Measurements from ENCODE around the gene MSH3.
A peak's percentile ranks its signal among the peaks of the same experiment; 100 is the strongest.

Gene MSH3

DNA sequence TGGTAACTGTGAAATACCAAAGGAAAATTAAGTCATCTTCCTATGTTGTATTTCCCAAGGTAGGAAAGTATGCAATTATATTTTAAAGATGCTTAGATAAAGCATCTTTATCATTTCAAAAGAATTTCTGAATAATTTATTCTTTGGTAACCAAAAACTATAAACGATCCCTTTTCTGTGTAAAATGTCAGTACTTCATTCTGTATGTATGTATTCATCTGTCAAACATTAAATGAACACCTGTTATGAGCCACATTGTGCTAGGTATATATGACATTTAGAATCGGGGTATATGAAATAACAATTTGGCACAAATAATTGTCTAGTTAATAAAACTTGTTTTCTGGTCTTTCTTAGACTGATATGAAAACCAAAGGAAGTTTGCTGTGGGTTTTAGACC is 89.7 kb downstream of the MSH3 start:
- TF ChIP-seq, protein P1, sequence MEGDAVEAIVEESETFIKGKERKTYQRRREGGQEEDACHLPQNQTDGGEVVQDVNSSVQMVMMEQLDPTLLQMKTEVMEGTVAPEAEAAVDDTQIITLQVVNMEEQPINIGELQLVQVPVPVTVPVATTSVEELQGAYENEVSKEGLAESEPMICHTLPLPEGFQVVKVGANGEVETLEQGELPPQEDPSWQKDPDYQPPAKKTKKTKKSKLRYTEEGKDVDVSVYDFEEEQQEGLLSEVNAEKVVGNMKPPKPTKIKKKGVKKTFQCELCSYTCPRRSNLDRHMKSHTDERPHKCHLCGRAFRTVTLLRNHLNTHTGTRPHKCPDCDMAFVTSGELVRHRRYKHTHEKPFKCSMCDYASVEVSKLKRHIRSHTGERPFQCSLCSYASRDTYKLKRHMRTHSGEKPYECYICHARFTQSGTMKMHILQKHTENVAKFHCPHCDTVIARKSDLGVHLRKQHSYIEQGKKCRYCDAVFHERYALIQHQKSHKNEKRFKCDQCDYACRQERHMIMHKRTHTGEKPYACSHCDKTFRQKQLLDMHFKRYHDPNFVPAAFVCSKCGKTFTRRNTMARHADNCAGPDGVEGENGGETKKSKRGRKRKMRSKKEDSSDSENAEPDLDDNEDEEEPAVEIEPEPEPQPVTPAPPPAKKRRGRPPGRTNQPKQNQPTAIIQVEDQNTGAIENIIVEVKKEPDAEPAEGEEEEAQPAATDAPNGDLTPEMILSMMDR (conservative IDR thresholded peaks at IDR 0.05; ENCODE audit: low read depth, low read length): no peak
- no peak overlapping the region for H3K4me3 ChIP-seq (ENCODE audit: low read depth, low read length)
- no peak for DNase-seq (ENCODE audit: low read depth)

DNA sequence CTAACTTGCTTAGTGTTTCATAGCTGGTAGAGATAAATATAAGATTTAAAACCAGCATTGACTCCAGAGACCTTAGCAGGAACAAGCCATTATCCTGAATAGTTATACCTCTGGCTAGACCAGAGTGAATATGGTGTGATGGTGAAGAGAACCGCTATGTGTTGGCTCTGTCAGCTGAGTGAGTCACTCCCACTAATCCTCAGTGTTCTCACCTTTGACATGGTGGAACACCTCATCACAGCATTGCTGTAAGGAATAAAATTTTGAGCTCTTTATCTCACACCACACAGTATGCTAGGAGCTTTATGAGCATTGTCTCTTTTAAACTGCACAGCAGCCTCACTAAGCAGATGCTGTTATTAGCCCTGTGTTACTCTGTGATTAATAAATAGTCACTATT is 91.0 kb downstream of the MSH3 start:
- TF ChIP-seq, protein P1 (conservative IDR thresholded peaks at IDR 0.05; ENCODE audit: low read depth, low read length): no peak
- no peak overlapping the region for H3K4me3 ChIP-seq (ENCODE audit: low read depth, low read length)
- DNase-seq (ENCODE audit: low read depth): peak; percentile 64

DNA sequence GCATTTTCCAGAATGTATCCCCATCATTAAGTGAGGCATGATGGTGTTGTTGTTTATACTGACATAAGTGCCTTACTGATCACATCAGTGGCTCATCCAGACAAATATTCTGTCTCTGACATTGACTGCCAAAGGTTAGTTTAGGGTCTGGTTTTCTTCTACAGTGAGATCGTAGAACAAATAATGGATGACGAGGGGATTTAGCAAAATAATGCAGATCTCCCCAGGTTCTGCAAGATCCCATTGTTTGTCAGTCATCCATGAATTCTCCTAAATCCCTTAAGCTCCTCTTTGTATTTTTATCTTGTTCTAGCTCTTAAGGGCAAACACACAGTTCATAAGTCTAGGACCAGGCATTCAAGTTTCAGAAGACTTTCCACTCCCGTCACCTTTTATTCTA is 93.5 kb downstream of the MSH3 start:
- TF ChIP-seq, protein P1 (conservative IDR thresholded peaks at IDR 0.05; ENCODE audit: low read depth, low read length): no peak
- no peak for DNase-seq (ENCODE audit: low read depth)
- H3K4me3 ChIP-seq (ENCODE audit: low read depth, low read length): no peak overlapping the region

DNA sequence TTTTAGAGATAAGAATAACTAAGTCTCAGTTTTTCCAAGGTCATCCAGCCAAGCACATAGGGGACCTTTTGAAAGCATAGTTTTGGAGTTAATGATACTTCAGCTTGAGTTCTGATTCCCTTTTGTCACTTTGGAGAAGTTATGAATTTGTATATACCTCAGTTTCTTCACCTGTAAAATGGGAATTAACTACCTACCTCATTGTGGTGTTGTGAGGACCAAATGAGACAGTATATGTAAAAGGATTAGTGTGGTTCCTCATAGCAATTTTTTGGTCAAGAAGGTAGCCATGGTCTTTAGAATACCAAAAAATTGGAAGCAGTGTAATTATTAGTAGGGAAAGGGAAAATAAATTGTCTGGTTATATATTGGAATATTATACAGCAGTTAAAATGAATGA is 98.0 kb downstream of the MSH3 start:
- H3K4me3 ChIP-seq (ENCODE audit: low read depth, low read length): no peak overlapping the region
- DNase-seq (ENCODE audit: low read depth): no peak
- TF ChIP-seq, protein P1 (conservative IDR thresholded peaks at IDR 0.05; ENCODE audit: low read depth, low read length): no peak

DNA sequence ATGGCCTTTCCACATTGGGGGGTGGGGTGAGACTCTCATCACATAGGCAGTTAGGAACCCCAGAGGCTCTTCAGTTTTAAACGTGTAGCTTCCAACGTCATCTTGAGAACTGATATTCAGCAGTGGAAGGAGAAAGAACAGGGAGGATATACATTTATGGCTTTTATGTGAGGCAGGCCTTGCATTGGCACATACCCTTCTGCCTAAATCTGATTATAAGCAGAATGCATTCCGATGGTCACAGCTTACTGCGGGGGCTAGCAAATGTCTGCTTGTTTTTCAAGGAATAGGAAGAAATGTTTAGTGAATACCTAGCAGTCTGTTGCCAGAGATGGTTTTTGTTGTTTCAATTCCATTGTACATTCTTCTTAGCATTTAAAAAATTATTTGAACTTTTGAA is 99.3 kb downstream of the MSH3 start:
- H3K4me3 ChIP-seq (ENCODE audit: low read depth, low read length): no peak overlapping the region
- no peak for DNase-seq (ENCODE audit: low read depth)
- TF ChIP-seq, protein P1 (conservative IDR thresholded peaks at IDR 0.05; ENCODE audit: low read depth, low read length): no peak

DNA sequence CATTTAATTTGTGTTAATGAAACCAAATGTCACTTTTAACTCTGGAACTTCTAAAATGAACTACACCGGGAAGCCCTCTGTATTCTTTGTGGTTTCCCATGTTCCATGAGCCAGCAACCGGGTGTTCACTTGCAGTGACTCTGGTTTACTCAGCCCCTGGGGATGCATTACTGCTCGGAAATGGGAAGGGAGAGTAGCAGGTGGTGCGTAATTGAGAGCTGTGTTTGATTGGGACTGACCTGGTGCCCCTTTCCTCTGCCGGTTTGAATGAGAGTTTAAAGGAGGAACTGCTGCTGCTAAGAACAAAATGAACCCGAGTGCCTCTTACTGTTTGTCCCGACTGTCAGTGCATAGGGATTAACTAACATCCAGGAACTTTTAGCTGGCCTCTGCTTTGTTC is 100.4 kb downstream of the MSH3 start:
- TF ChIP-seq, protein P1 (conservative IDR thresholded peaks at IDR 0.05; ENCODE audit: low read depth, low read length): no peak
- DNase-seq (ENCODE audit: low read depth): peak; percentile 55
- H3K4me3 ChIP-seq (ENCODE audit: low read depth, low read length): no peak overlapping the region

DNA sequence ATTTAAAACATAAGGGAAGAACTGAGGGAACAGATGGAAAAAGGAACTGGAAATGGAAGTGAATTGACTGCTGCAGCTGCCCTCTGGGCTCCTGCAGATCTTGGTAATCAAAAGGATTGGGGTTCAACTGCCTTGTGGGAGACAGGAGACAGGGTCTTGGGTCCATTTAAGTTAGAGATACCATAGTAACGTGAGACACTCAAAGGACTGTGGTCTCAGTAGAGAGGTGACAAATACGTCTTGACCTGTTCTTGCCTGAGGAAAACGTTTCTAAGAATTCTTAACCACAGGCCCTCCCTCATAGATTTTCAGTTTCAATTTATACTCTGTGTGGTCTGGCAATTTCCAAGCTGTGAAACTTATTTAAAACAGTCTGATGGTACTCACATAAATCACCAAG is 101.2 kb downstream of the MSH3 start:
- DNase-seq (ENCODE audit: low read depth): peak; percentile 17
- no peak overlapping the region for H3K4me3 ChIP-seq (ENCODE audit: low read depth, low read length)
- TF ChIP-seq, protein P1 (conservative IDR thresholded peaks at IDR 0.05; ENCODE audit: low read depth, low read length): no peak

All from choroid plexus epithelial cell (primary cell).